Stimulated activated CD8-positive, alpha-beta memory T cell treated with anti-CD3 and anti-CD28 coated beads, Interleukin-12 subunit alpha, Interleukin-12 subunit beta, amount 100 ng/mL, for 24 hours (primary cell): ENCODE data around the gene TPM4.
A peak's percentile ranks its signal among the peaks of the same experiment; 100 is the strongest.

Experiments used
- DNase-seq: peaks from one replicate; pipeline ENCODE4 v3.0.0-alpha.2; 2020; ENCODE audit errors: extremely low read depth

The TPM4 gene

GRCh38 chr19:16127776-16128371 lies 51.6 kb downstream of the TPM4 start:
- DNase-seq = no peak

GRCh38 chr19:16131648-16132047 lies 55.4 kb downstream of the TPM4 start:
- DNase-seq = no peak

GRCh38 chr19:16133818-16134217 lies 57.5 kb downstream of the TPM4 start:
- DNase-seq = no peak

GRCh38 chr19:16134510-16134909 lies 58.2 kb downstream of the TPM4 start:
- DNase-seq = no peak

GRCh38 chr19:16135430-16136127 lies 59.3 kb downstream of the TPM4 start:
- no peak for DNase-seq

GRCh38 chr19:16136185-16136999 lies 60.1 kb downstream of the TPM4 start:
- DNase-seq = no peak

- no peak for DNase-seq
Observed at GRCh38 chr19:16139752-16140151, 63.5 kb downstream of the TPM4 start.

- no peak for DNase-seq
Observed at GRCh38 chr19:16141043-16141442, 64.7 kb downstream of the TPM4 start.

GRCh38 chr19:16142032-16142580 lies 65.8 kb downstream of the TPM4 start:
- no peak for DNase-seq

- peak; percentile 45 for DNase-seq
Observed at GRCh38 chr19:16143399-16144215, 67.3 kb downstream of the TPM4 start, which contains the start of gene HSH2D. TSS of gene HSH2D (plus strand) at chr19:16143685. CDS start at chr19:16148751, 5,066 bp downstream.

- DNase-seq = no peak
Observed at GRCh38 chr19:16144216-16144581, 67.9 kb downstream of the TPM4 start.

GRCh38 chr19:16146112-16146511 lies 69.8 kb downstream of the TPM4 start:
- DNase-seq = no peak

- no peak for DNase-seq
Observed at GRCh38 chr19:16148443-16149229, 72.3 kb downstream of the TPM4 start.
